Cardiac fibroblast (primary cell): Measurements from ENCODE around the gene FUT1.

ENCODE experiments used
- DNase-seq, 2 donors: peaks; one replicate each; pipeline versions ENCODE4 v3.0.0 to v3.0.0-alpha.2; 2010; ENCODE audit warnings: low read depth in 2 of 2
- H3K4me3 ChIP-seq, 2 donors: replicated peaks in 1 of 2; 1 replicate in 1 of 2; 2 replicates in 1 of 2; pipeline ENCODE4 v1.5.1; 2011; ENCODE audit warnings: low read depth in 2 of 2, low read length in 2 of 2, mild to moderate bottlenecking in 2 of 2, moderate library complexity in 1 of 2
- TF ChIP-seq, protein P1 (sequence below): IDR thresholded peaks from one replicate; pipeline ENCODE4 v1.5.1; 2011; ENCODE audit warnings: low read depth, mild to moderate bottlenecking, low read length, inconsistent platforms

Gene FUT1

DNA sequence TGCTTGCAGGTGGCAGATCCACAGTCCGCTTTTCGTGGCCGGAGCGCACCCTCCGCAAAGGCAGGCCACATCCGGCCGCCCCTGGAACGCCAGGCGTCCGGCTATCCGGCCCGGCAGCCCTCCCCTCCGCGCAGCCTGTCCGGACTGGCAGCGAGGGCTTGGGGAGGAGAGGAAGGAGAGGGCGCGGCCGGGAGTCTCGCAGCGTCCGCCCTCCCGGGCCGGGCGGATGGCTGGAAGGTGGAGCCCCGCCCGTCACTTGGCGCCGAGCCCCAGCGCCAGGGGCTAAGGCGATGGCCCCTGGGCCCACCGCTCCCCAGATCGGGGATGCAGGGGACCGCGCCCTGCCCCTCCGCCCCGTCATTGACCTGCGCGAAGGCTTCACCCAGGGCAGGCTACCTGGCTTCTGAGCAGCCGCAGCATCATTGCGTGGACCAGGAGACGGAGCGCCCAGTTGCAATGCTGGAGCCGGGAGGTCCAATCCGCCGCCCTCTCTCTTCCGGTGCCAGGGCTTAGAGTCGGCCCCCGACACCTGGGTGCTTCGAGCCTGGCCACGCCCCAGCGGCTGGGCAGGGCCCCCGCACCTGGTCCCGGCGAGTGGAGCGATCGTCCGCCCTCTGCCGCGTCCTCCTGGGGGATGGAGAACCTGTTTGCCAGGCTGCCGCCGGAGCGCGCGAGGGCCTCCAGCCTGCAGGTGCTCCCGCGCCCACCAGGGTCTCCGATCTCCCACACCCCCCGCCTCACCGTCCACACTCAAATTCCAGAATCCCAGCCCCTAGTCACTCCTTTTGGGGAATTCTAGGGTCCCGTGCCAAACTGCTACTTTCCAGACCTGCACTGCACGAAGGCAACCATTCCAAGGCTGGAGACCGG, at the start of gene FUT1:
FUT1 (minus strand) TSS at position 146 of the 870 bp plus-strand sequence. CDS start 1,360 bp downstream, outside the sequence.
- DNase-seq = peak; percentile 25 to 43

GRCh38 chr19:48799358-48800300, 47.2 kb upstream of the FUT1 start:
- H3K4me3 ChIP-seq = no peak overlapping the region
- TF ChIP-seq, protein P1, sequence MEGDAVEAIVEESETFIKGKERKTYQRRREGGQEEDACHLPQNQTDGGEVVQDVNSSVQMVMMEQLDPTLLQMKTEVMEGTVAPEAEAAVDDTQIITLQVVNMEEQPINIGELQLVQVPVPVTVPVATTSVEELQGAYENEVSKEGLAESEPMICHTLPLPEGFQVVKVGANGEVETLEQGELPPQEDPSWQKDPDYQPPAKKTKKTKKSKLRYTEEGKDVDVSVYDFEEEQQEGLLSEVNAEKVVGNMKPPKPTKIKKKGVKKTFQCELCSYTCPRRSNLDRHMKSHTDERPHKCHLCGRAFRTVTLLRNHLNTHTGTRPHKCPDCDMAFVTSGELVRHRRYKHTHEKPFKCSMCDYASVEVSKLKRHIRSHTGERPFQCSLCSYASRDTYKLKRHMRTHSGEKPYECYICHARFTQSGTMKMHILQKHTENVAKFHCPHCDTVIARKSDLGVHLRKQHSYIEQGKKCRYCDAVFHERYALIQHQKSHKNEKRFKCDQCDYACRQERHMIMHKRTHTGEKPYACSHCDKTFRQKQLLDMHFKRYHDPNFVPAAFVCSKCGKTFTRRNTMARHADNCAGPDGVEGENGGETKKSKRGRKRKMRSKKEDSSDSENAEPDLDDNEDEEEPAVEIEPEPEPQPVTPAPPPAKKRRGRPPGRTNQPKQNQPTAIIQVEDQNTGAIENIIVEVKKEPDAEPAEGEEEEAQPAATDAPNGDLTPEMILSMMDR = no peak
- no peak for DNase-seq

More for the DNA sequence above, at the start of gene FUT1:
- H3K4me3 ChIP-seq = peak within 1 kb of the TSS; percentile 33 to 41
- TF ChIP-seq, protein P1 = no peak

GRCh38 chr19:48798937-48799336, 46.5 kb upstream of the FUT1 start:
- peak in 1 of 2 donors; percentile 35 for DNase-seq
- TF ChIP-seq, protein P1 = no peak
- no peak overlapping the region for H3K4me3 ChIP-seq

DNA sequence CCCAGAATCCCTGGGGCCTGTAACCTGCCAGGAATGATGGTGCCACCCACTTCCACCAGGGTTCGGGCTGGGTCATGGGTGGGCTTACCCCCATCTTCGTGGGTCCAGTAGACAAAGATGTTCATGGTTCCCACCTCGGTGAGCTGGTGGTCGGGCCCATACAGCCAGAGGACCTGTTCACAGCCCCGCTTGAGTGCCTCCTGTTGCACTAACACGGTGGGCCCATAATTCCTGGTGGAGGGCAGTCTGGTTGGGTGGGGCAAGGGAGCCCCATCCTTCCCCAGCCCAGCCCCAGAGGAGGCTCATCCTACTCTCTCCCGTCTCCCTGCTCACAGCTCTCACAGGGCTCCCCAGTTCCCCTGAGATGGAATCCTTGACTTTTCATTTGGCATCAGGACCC, 44.7 kb upstream of the FUT1 start:
- TF ChIP-seq, protein P1 = no peak
- DNase-seq = no peak
- H3K4me3 ChIP-seq = no peak overlapping the region

- TF ChIP-seq, protein P1 = no peak
Observed at GRCh38 chr19:48796298-48797083, 44.0 kb upstream of the FUT1 start.

GRCh38 chr19:48795685-48796070, 43.2 kb upstream of the FUT1 start:
- H3K4me3 ChIP-seq = no peak overlapping the region
- no peak for DNase-seq
- TF ChIP-seq, protein P1 = no peak

More at GRCh38 chr19:48796298-48797083, 44.0 kb upstream of the FUT1 start:
- H3K4me3 ChIP-seq = no peak overlapping the region
- DNase-seq = no peak
